Liver (tissue), 9 donors: ENCODE measurements around the gene ZNF274. TPM values are rescaled to one million over a fixed set of nuclear protein-coding genes. Genes with fewer than 3 reads are reported as not detected.
A peak's percentile ranks its signal among the peaks of the same experiment; 100 is the strongest.

ENCODE experiments used
- DNase-seq: peaks from one replicate; pipeline ENCODE4 v3.0.0-alpha.2; 2017; ENCODE audit warnings: low spot score
- H3K27ac ChIP-seq, 2 donors: one replicate each; pipeline ENCODE4 v1.7.0; 2013; ENCODE audit warnings: inconsistent platforms in 2 of 2, low read length in 2 of 2, control low read depth in 1 of 2, low read depth in 1 of 2, mild to moderate bottlenecking in 1 of 2
- H3K27me3 ChIP-seq, 4 donors: one replicate each; pipeline versions ENCODE4 v1.6.1 to v1.7.0; 2013; ENCODE audit warnings: low read length in 3 of 4, inconsistent platforms in 1 of 4, mild to moderate bottlenecking in 1 of 4, moderate library complexity in 1 of 4; ENCODE audit not compliant: control insufficient read depth in 4 of 4, insufficient read depth in 4 of 4
- H3K36me3 ChIP-seq, 4 donors: one replicate each; pipeline versions ENCODE4 v1.6.1 to v1.7.0; 2013; ENCODE audit warnings: low read length in 3 of 4, mild to moderate bottlenecking in 3 of 4, low read depth in 1 of 4, moderate library complexity in 1 of 4; ENCODE audit not compliant: control insufficient read depth in 4 of 4, insufficient read depth in 3 of 4
- H3K4me1 ChIP-seq, 4 donors: one replicate each; pipeline versions ENCODE4 v1.6.1 to v1.7.0; 2013; ENCODE audit warnings: low read length in 3 of 4, mild to moderate bottlenecking in 3 of 4, moderate library complexity in 1 of 4; ENCODE audit not compliant: control insufficient read depth in 4 of 4, insufficient read depth in 4 of 4
- H3K4me3 ChIP-seq, 3 donors: one replicate each; pipeline versions ENCODE4 v1.6.1 to v1.7.0; 2013; ENCODE audit warnings: low read length in 3 of 3, control low read depth in 1 of 3, low read depth in 1 of 3, mild to moderate bottlenecking in 1 of 3
- H3K9ac ChIP-seq, 2 donors: one replicate each; pipeline ENCODE4 v1.7.0; 2013; ENCODE audit warnings: low read length in 2 of 2, mild to moderate bottlenecking in 2 of 2, moderate library complexity in 2 of 2, control low read depth in 1 of 2, low read depth in 1 of 2
- H3K9me3 ChIP-seq, 4 donors: one replicate each; pipeline versions ENCODE4 v1.6.1 to v1.7.0; 2013; ENCODE audit warnings: low read length in 3 of 4; ENCODE audit not compliant: control insufficient read depth in 4 of 4
- ATF3 ChIP-seq: IDR thresholded peaks from 2 replicates; pipeline ENCODE4 v1.6.1; 2016; ENCODE audit warnings: antibody characterized with exemption
- CTCF ChIP-seq: fragments of 150-350 bp; IDR thresholded peaks from 2 replicates; pipeline ENCODE4 v1.5.1; 2017; ENCODE audit warnings: improper control_type of control experiment, low read depth, low read length; ENCODE audit not compliant: missing input control
- FOXA1 ChIP-seq: IDR thresholded peaks from 2 replicates; pipeline ENCODE4 v1.6.1; 2016; ENCODE audit warnings: antibody characterized with exemption
- FOXA2 ChIP-seq: IDR thresholded peaks from 2 replicates; pipeline ENCODE4 v1.6.1; 2016; ENCODE audit warnings: antibody characterized with exemption
- GABPA ChIP-seq, 2 donors: IDR thresholded peaks in 1 of 2; conservative IDR thresholded peaks in 1 of 2; 2 replicates each; pipeline ENCODE4 v1.6.1; 2016; ENCODE audit warnings: antibody characterized with exemption in 2 of 2, mild to moderate bottlenecking in 1 of 2, moderate library complexity in 1 of 2
- HNF4A ChIP-seq, 2 donors: conservative IDR thresholded peaks; 2 replicates each; pipeline ENCODE4 v1.6.1; 2016; ENCODE audit warnings: antibody characterized with exemption in 2 of 2, mild to moderate bottlenecking in 2 of 2
- HNF4G ChIP-seq: IDR thresholded peaks from 2 replicates; pipeline ENCODE4 v1.6.1; 2016; ENCODE audit warnings: antibody characterized with exemption
- JUND ChIP-seq, 2 donors: IDR thresholded peaks; 2 replicates each; pipeline ENCODE4 v1.6.1; 2016; ENCODE audit warnings: antibody characterized with exemption in 2 of 2
- MAX ChIP-seq: IDR thresholded peaks from 2 replicates; pipeline ENCODE4 v1.6.1; 2016; ENCODE audit warnings: antibody characterized with exemption
- NR2F2 ChIP-seq: IDR thresholded peaks from 2 replicates; pipeline ENCODE4 v1.6.1; 2016; ENCODE audit warnings: antibody characterized with exemption
- RAD21 ChIP-seq, 2 donors: IDR thresholded peaks; 2 replicates each; pipeline ENCODE4 v1.6.1; 2016; ENCODE audit warnings: antibody characterized with exemption in 2 of 2, mild to moderate bottlenecking in 2 of 2
- REST ChIP-seq: IDR thresholded peaks from 2 replicates; pipeline ENCODE4 v1.6.1; 2016; ENCODE audit warnings: antibody characterized with exemption, mild to moderate bottlenecking
- RXRA ChIP-seq, 2 donors: IDR thresholded peaks; 2 replicates each; pipeline ENCODE4 v1.6.1; 2017 to 2018; ENCODE audit warnings: antibody characterized with exemption in 2 of 2, mild to moderate bottlenecking in 1 of 2
- SP1 ChIP-seq: IDR thresholded peaks from 2 replicates; pipeline ENCODE4 v1.6.1; 2018; ENCODE audit warnings: antibody characterized with exemption, mild to moderate bottlenecking
- TAF1 ChIP-seq: conservative IDR thresholded peaks from 2 replicates; pipeline ENCODE4 v1.6.1; 2016; ENCODE audit warnings: antibody characterized with exemption, mild to moderate bottlenecking
- YY1 ChIP-seq: IDR thresholded peaks from 2 replicates; pipeline ENCODE4 v1.6.1; 2016; ENCODE audit warnings: antibody characterized with exemption, mild to moderate bottlenecking
- ZBTB33 ChIP-seq: IDR thresholded peaks from 2 replicates; pipeline ENCODE4 v1.6.1; 2016; ENCODE audit warnings: antibody characterized with exemption
- WGBS: extraction: QIAGEN DNeasy Blood & Tissue Kit; methylation state at CpG from one replicate; pipeline ENCODE4 v1.1.7; 2013; 5-methylcytosine and 5-hydroxymethylcytosine counted together
- polyA plus RNA-seq, 2 donors: library from polyadenylated mRNA; stranded (reverse) in 1 of 2; unstranded in 1 of 2; fragments of 200-250 nt in 1 of 2; fragments of >200 nt in 1 of 2; fragmentation: Nextera tagmentation in 1 of 2; extraction: Ambion mirVana in 1 of 2; gene quantifications; one replicate each; pipeline versions ENCODE4 v1.2.1 to v1.2.3, GENCODE V29; 2013 to 2015
- total RNA-seq, 2 donors: library from RNA; depleted of rRNA; stranded (reverse); fragments of >200 nt; gene quantifications; one replicate each; pipeline ENCODE4 v1.2.3, GENCODE V29; 2014
- donor health status: healthy.
- donor health status: healthy.
- donor health status: healthy.
- donor health status: healthy.
- donor health status: healthy.

ZNF274 gene
- total and polyA plus RNA-seq, 4 donors: 5.7 to 18.2 (median 11.9) TPM

- Histone ChIP-seq H3K4me3 (peak overlapping the region in 1 of 3 donors; percentile 43), H3K4me1 (peaks cover 4 to 20% (median 11%) of the 10 kb centered on the region in 4 donors), H3K36me3 (peaks cover 0 to 2% (median 0%) of the 10 kb centered on the region in 4 donors), H3K9ac (no peak overlapping the region), H3K27me3 (no peaks in the 10 kb centered on the region), H3K27ac (no peak overlapping the region), H3K9me3 (peaks cover 10 to 23% (median 13%) of the 10 kb centered on the region in 4 donors)
- DNase-seq: no peak
- WGBS: 96% methylated on average over 2 of the region's 2 CpGs
- no peak for TF ChIP-seq RXRA (IDR thresholded peaks at IDR 0.05)
Measured at GRCh38 chr19:58153386-58153785, 29.5 kb upstream of the ZNF274 start.

- Histone ChIP-seq H3K9ac (peak overlapping the region; percentile 45 to 56), H3K36me3 (peaks cover 0 to 2% (median 0%) of the 10 kb centered on the region in 4 donors), H3K27ac (peak overlapping the region; percentile 69 to 87), H3K27me3 (no peaks in the 10 kb centered on the region), H3K9me3 (peaks cover 7 to 20% (median 10%) of the 10 kb centered on the region in 4 donors), H3K4me3 (peak overlapping the region; percentile 36 to 93 (median 88)), H3K4me1 (peaks cover 4 to 20% (median 11%) of the 10 kb centered on the region in 4 donors)
- WGBS: 6% methylated on average over 12 of the region's 12 CpGs
- TF ChIP-seq FOXA1: no peak
- no peak for TF ChIP-seq MAX
- TF ChIP-seq CTCF: no peak
- TF ChIP-seq ZBTB33: no peak
- TF ChIP-seq RXRA (IDR thresholded peaks at IDR 0.05): no peak
- no peak for TF ChIP-seq TAF1
- TF ChIP-seq ATF3: no peak
- no peak for TF ChIP-seq HNF4A (conservative IDR thresholded peaks at IDR 0.05)
- TF ChIP-seq NR2F2: no peak
- no peak for TF ChIP-seq YY1
- TF ChIP-seq FOXA2: no peak
- no peak for TF ChIP-seq HNF4G
- no peak for TF ChIP-seq REST
- no peak for TF ChIP-seq GABPA (IDR thresholded peaks at IDR 0.05 in 1 of 2, conservative IDR thresholded peaks at IDR 0.05 in 1 of 2)
- no peak for TF ChIP-seq JUND (IDR thresholded peaks at IDR 0.05)
- no peak for TF ChIP-seq SP1
- TF ChIP-seq RAD21 (IDR thresholded peaks at IDR 0.05): no peak
- no peak for DNase-seq
Measured at GRCh38 chr19:58154287-58154678, 28.6 kb upstream of the ZNF274 start.
